GM12878 (cell line): Measurements from ENCODE around the gene TACSTD2. TPM values are rescaled to one million over a fixed set of nuclear protein-coding genes. Genes with fewer than 3 reads are reported as not detected.
A peak's percentile ranks its signal among the peaks of the same experiment; 100 is the strongest.

Source experiments
- ATAC-seq: fragments of 200-7000 bp; cut with Tn5 transposase; 3 replicates; pipeline ENCODE4 v1.9.1; 2020; ENCODE audit warnings: mild to moderate bottlenecking, moderate library complexity
- BruUV-seq: library from RNA; stranded (reverse); fragments of 400-500 nt; replicated peaks from 2 replicates; lab custom pipeline; 2021; lab: Mats Ljungman, UMichigan
- CTCF ChIA-PET: fragments of 300-600 bp; sonication (Branson Sonifier 250); formaldehyde crosslinking; extraction: SDS; loops from one replicate; lab custom pipeline; 2021; ENCODE audit warnings: inconsistent platforms; lab: Yijun Ruan, JAX
- POLR2A ChIA-PET: fragments of 350-600 bp; formaldehyde crosslinking; extraction: SDS; loops from one replicate; lab custom pipeline; 2021; ENCODE audit warnings: inconsistent platforms; lab: Charles Lee
- RAD21 ChIA-PET: fragments of 300-600 bp; sonication (Branson Sonifier 250); formaldehyde crosslinking; loops from one replicate; lab custom pipeline; 2023; ENCODE audit warnings: antibody characterized with exemption; ENCODE audit not compliant: unreplicated experiment; lab: Charles Lee
- SMC1A ChIA-PET: fragments of 300-600 bp; sonication (Branson Sonifier 250); formaldehyde crosslinking; loops from one replicate; lab custom pipeline; 2023; ENCODE audit not compliant: unreplicated experiment, uncharacterized antibody; lab: Charles Lee
- DNase-seq: peaks from one replicate; pipeline ENCODE4 v3.0.0-alpha.2; 2011; ENCODE audit warnings: low read depth, low spot score
- FAIRE-seq: peaks from 3 replicates; lab custom pipeline; 2011; peaks lifted over from hg19 to GRCh38; lab: Jason Lieb, UNC
- H2AFZ ChIP-seq: 2 replicates; pipeline ENCODE4 v1.6.0; 2011; ENCODE audit warnings: low read depth, low read length, control low read depth; ENCODE audit not compliant: control insufficient read depth
- H3K27ac ChIP-seq: 2 replicates; pipeline ENCODE4 v1.5.1; 2011; ENCODE audit warnings: control low read depth; ENCODE audit not compliant: control insufficient read depth, insufficient read depth
- H3K27me3 ChIP-seq, 2 experiments: replicated peaks in 1 of 2; 2 replicates each; pipeline versions ENCODE4 v1.6.0 to v1.6.1; 2011; ENCODE audit warnings: low read length in 1 of 2; ENCODE audit not compliant: control insufficient read depth in 2 of 2, insufficient read depth in 2 of 2
- H3K36me3 ChIP-seq, 2 experiments: 2 replicates each; pipeline ENCODE4 v1.5.1; 2011; ENCODE audit warnings: low read length in 1 of 2; ENCODE audit not compliant: control insufficient read depth in 2 of 2, insufficient read depth in 2 of 2
- H3K4me1 ChIP-seq: 2 replicates; pipeline ENCODE4 v1.6.1; 2011; ENCODE audit warnings: mild to moderate bottlenecking, low read length, moderate library complexity, mixed read lengths; ENCODE audit not compliant: control insufficient read depth, insufficient read depth
- H3K4me2 ChIP-seq: 2 replicates; pipeline ENCODE4 v1.6.0; 2011; ENCODE audit warnings: control low read depth; ENCODE audit not compliant: control insufficient read depth, insufficient read depth
- H3K4me3 ChIP-seq: fragments of 200-600 bp; sonication (generic); 2 replicates; pipeline ENCODE4 v1.5.1; 2016
- H3K79me2 ChIP-seq: 2 replicates; pipeline ENCODE4 v1.6.0; 2011; ENCODE audit warnings: low read length; ENCODE audit not compliant: control insufficient read depth, insufficient read depth
- H3K9ac ChIP-seq: 2 replicates; pipeline ENCODE4 v1.8.0; 2011; ENCODE audit warnings: low read length, control low read depth, mixed read lengths; ENCODE audit not compliant: control insufficient read depth, insufficient read depth
- H3K9me3 ChIP-seq: replicated peaks from 3 replicates; pipeline ENCODE4 v1.5.1; 2011; ENCODE audit warnings: mild to moderate bottlenecking, low read length; ENCODE audit not compliant: control insufficient read depth, insufficient read depth
- H4K20me1 ChIP-seq: 2 replicates; pipeline ENCODE4 v1.6.0; 2011; ENCODE audit not compliant: control insufficient read depth, insufficient read depth
- ATF7 ChIP-seq: fragments of 450-650 bp; IDR thresholded peaks from 2 replicates; pipeline ENCODE4 v1.6.1; 2016; ENCODE audit warnings: low read depth, mild to moderate bottlenecking
- CBX5 ChIP-seq: sonication (generic); IDR thresholded peaks from 2 replicates; pipeline ENCODE4 v1.6.1; 2016; ENCODE audit warnings: low read depth, moderate library complexity, mild to moderate bottlenecking, inconsistent platforms
- ESRRA ChIP-seq: IDR thresholded peaks from 2 replicates; pipeline ENCODE4 v1.6.1; 2012; ENCODE audit warnings: mild to moderate bottlenecking, low read length, improper control_type of control experiment
- GATAD2B ChIP-seq: fragments of 450-650 bp; conservative IDR thresholded peaks from 2 replicates; pipeline ENCODE4 v1.6.1; 2017; ENCODE audit warnings: low read depth, mild to moderate bottlenecking, moderate library complexity
- HDAC2 ChIP-seq: fragments of 200-600 bp; sonication (generic); IDR thresholded peaks from 2 replicates; pipeline ENCODE4 v1.6.1; 2017
- MEF2B ChIP-seq: fragments of 450-650 bp; IDR thresholded peaks from 2 replicates; pipeline ENCODE4 v1.6.1; 2018; ENCODE audit warnings: mild to moderate bottlenecking, moderate library complexity; ENCODE audit not compliant: partially characterized antibody, poor library complexity, severe bottlenecking
- RB1 ChIP-seq: fragments of 450-650 bp; formaldehyde crosslinking; IDR thresholded peaks from 2 replicates; pipeline ENCODE4 v1.6.1; 2017; ENCODE audit warnings: mild to moderate bottlenecking, borderline replicate concordance
- RUNX3 ChIP-seq: IDR thresholded peaks from 2 replicates; pipeline ENCODE4 v1.6.1; 2012; ENCODE audit warnings: low read length, inconsistent platforms
- STAT1 ChIP-seq: fragments of 450-650 bp; conservative IDR thresholded peaks from 2 replicates; pipeline ENCODE4 v1.6.1; 2014; ENCODE audit warnings: antibody characterized with exemption, mild to moderate bottlenecking
- TCF12 ChIP-seq: IDR thresholded peaks from 2 replicates; pipeline ENCODE4 v1.6.1; 2011; ENCODE audit warnings: low read depth, mild to moderate bottlenecking, low read length
- ZNF24 ChIP-seq: fragments of 450-650 bp; IDR thresholded peaks from 2 replicates; pipeline ENCODE4 v1.6.1; 2017; ENCODE audit warnings: antibody characterized with exemption, mild to moderate bottlenecking
- WGBS: methylation state at CpG from one replicate; pipeline ENCODE4 v1.1.6; 2016; ENCODE audit warnings: low lambda C conversion rate; ENCODE audit not compliant: insufficient replicate concordance, insufficient coverage; ENCODE audit errors: missing lambda C conversion rate; 5-methylcytosine and 5-hydroxymethylcytosine counted together
- in situ Hi-C: fragments of 300-500 bp; cut with MboI; formaldehyde crosslinking; loops from 9 replicates; pipeline ENCODE4 v1.14.3; 2018; ENCODE audit warnings: mixed read lengths
- intact Hi-C: fragments of 100-400 bp; cut with micrococcal nuclease; formaldehyde crosslinking; loops from one replicate; pipeline ENCODE4 v1.14.2; 2022; ENCODE audit not compliant: unreplicated experiment
- polyA plus RNA-seq, 11 experiments: library from polyadenylated mRNA; depleted of rRNA in 4 of 11; unstranded in 6 of 11; stranded (reverse) in 5 of 11; fragments of >200 nt; fragmentation: Nextera tagmentation in 4 of 11; fragmentation: Illumina TruSeq in 1 of 11; extraction: Ambion mirVana in 4 of 11; extraction: Trizol in 1 of 11; gene quantifications; 1 replicate in 1 of 11; 2 replicates in 10 of 11; pipeline versions ENCODE4 v1.2.1 to v1.2.3, GENCODE V29; 2011 to 2016; ENCODE audit warnings: inconsistent platforms in 2 of 11, missing spikeins in 2 of 11, low read depth in 1 of 11
- total RNA-seq, 4 experiments: library from RNA; depleted of rRNA in 3 of 4; stranded (reverse); fragments of >200 nt in 3 of 4; fragmentation: Illumina TruSeq in 1 of 4; extraction: Trizol in 1 of 4; gene quantifications; 2 replicates each; pipeline versions ENCODE4 v1.2.1 to v1.2.3, GENCODE V29; 2013 to 2021
- TF ChIP-seq, protein P1 (sequence below): IDR thresholded peaks from 2 replicates; pipeline ENCODE4 v1.6.1; 2012; ENCODE audit warnings: low read length, inconsistent platforms
- TF ChIP-seq, protein P2 (sequence below): fragments of 450-650 bp; formaldehyde crosslinking; IDR thresholded peaks from 2 replicates; pipeline ENCODE4 v1.4.0; 2022; ENCODE audit warnings: mild to moderate bottlenecking, moderate library complexity

Gene TACSTD2
- total and polyA plus RNA-seq, 10 of the 15 experiments (the other 5 are each of a cell fraction or from before 2014, with no cell fraction given), result 0.56 to 9.4 (median 3.7) TPM

DNA sequence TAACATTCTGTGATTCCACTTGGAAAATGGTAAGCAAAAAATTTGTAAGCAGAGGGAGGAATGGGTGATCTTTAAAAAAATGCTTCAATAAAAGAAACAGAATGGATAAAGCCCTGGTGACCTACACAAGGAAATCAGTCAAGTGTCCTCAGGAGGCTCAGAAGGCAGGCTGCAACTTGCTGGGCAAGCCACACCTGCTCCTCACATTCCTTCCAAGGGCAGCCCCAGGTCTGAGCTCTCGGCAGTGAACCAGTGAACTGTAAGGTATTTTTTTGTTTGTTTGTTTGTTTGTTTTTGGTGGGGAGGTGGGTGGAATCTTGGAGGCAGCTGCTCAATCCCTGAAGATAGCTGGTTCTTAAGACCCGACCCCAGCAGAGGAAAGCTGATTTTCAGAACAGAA, 4.4 kb downstream of the TACSTD2 start:
- Histone ChIP-seq H4K20me1 (no peaks in the 10 kb centered on the region), H3K27ac (peak overlapping the region; percentile 72), H2AFZ (no peak overlapping the region), H3K27me3 (no peaks in the 10 kb centered on the region), H3K4me2 (peak overlapping the region; percentile 78), H3K4me1 (peaks cover 38% of the 10 kb centered on the region), H3K36me3 (no peaks in the 10 kb centered on the region), H3K79me2 (no peaks in the 10 kb centered on the region), H3K9me3 (peaks cover 7% of the 10 kb centered on the region; the same call in 1 of the 3 replicates), H3K9ac (peak overlapping the region; percentile 13), H3K4me3 (peak overlapping the region; percentile 9; the same call in 1 of the 2 replicates)
- RAD21 ChIA-PET, result interaction anchor here (1.6 to 2.8 kb wide), 4 partner anchors 11 to 80 kb away, joined by 3 to 12 read pairs (median 6); partner anchors contain the start of gene OMA1
- SMC1A ChIA-PET, result interaction anchor here (0.8 to 3.9 kb wide), 15 partner anchors 11 to 467 kb away, joined by 3 to 17 read pairs (median 4); partner anchors contain the start of gene OMA1
- POLR2A ChIA-PET, result interaction anchor here (1.2 kb wide), 1 partner anchor 11 kb away, joined by 4 read pairs; no protein-coding TSS in a partner anchor
- BruUV-seq, result no TSS peak
- intact Hi-C loops (loop anchor here (1.0 kb wide), 3 partner anchors 12 to 80 kb away; partner anchors contain the start of gene OMA1), in situ Hi-C loops (loop anchor here (25.0 kb wide), 1 partner anchor 1735 kb away; no protein-coding TSS in a partner anchor)
- CTCF ChIA-PET, result interaction anchor here (1.0 to 3.5 kb wide), 5 partner anchors 25 to 465 kb away, joined by 3 to 21 read pairs (median 7); partner anchors contain the start of gene OMA1
- no peak for DNase-seq
- ATAC-seq, result no peak
- FAIRE-seq, result no peak
- TF ChIP-seq TCF12 (0 out of 2 replicates have a peak, but pooled peaks have one; percentile 10), RUNX3 (peak; percentile 28), HDAC2 (no peak)
- 21% methylated on average over 2 of the region's 2 CpGs for WGBS

DNA sequence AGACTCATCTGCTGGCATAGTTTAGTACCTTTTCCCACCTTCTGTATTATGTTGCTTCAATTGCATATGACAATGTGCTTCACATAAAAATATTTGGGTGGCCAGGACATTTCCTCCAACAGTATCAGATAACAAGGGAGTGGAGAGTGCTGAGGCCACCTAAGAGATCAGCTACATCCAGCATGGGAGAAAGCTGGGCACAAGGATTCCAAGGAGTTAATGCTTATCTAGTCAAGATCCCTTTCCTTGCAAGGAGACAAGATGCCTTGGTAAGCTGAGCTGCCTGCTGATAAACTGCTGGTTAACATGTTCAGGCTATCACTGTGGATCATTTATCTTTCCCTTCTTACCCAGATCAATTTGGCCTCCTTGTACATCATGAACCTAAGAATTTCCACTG, 5.4 kb downstream of the TACSTD2 start:
- Histone ChIP-seq H3K27me3 (no peaks in the 10 kb centered on the region), H3K9ac (no peak overlapping the region), H2AFZ (no peak overlapping the region), H3K27ac (no peak overlapping the region), H4K20me1 (no peaks in the 10 kb centered on the region), H3K36me3 (no peaks in the 10 kb centered on the region), H3K79me2 (no peaks in the 10 kb centered on the region), H3K4me1 (peaks cover 30% of the 10 kb centered on the region), H3K9me3 (peaks cover 5% of the 10 kb centered on the region; the same call in 1 of the 3 replicates), H3K4me2 (no peak overlapping the region), H3K4me3 (no peak overlapping the region)
- FAIRE-seq (no peak), ATAC-seq (no peak), DNase-seq (no peak)
- in situ Hi-C loops (loop anchor here (25.0 kb wide), 1 partner anchor 1734 kb away; no protein-coding TSS in a partner anchor), intact Hi-C loops (no loop called here)
- CTCF ChIA-PET, result interaction anchor here (1.7 to 3.5 kb wide), 3 partner anchors 24 to 80 kb away, joined by 7 to 21 read pairs (median 7); partner anchors contain the start of gene OMA1
- SMC1A ChIA-PET, result interaction anchor here (1.0 to 3.9 kb wide), 4 partner anchors 10 to 81 kb away, joined by 4 to 17 read pairs (median 6); no protein-coding TSS in a partner anchor
- POLR2A ChIA-PET, result no interaction called here
- RAD21 ChIA-PET, result interaction anchor here (2.3 to 2.8 kb wide), 3 partner anchors 25 to 81 kb away, joined by 5 to 12 read pairs (median 8); partner anchors contain the start of gene OMA1
- no TSS peak for BruUV-seq
- TF ChIP-seq, protein P1, sequence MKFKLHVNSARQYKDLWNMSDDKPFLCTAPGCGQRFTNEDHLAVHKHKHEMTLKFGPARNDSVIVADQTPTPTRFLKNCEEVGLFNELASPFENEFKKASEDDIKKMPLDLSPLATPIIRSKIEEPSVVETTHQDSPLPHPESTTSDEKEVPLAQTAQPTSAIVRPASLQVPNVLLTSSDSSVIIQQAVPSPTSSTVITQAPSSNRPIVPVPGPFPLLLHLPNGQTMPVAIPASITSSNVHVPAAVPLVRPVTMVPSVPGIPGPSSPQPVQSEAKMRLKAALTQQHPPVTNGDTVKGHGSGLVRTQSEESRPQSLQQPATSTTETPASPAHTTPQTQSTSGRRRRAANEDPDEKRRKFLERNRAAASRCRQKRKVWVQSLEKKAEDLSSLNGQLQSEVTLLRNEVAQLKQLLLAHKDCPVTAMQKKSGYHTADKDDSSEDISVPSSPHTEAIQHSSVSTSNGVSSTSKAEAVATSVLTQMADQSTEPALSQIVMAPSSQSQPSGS, result no peak
- TF ChIP-seq, protein P2, sequence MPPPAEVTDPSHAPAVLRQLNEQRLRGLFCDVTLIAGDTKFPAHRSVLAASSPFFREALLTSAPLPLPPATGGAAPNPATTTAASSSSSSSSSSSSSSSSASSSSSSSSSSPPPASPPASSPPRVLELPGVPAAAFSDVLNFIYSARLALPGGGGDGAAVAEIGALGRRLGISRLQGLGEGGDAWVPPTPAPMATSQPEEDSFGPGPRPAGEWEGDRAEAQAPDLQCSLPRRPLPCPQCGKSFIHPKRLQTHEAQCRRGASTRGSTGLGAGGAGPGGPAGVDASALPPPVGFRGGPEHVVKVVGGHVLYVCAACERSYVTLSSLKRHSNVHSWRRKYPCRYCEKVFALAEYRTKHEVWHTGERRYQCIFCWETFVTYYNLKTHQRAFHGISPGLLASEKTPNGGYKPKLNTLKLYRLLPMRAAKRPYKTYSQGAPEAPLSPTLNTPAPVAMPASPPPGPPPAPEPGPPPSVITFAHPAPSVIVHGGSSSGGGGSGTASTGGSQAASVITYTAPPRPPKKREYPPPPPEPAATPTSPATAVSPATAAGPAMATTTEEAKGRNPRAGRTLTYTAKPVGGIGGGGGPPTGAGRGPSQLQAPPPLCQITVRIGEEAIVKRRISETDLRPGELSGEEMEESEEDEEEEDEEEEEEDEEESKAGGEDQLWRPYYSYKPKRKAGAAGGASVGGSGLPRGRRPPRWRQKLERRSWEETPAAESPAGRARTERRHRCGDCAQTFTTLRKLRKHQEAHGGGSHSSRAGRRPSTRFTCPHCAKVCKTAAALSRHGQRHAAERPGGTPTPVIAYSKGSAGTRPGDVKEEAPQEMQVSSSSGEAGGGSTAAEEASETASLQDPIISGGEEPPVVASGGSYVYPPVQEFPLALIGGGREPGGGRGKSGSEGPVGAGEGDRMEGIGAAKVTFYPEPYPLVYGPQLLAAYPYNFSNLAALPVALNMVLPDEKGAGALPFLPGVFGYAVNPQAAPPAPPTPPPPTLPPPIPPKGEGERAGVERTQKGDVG (CRISPR knock-in tag), result no peak
- no peak for TF ChIP-seq MEF2B
- TF ChIP-seq ZNF24, result no peak
- TF ChIP-seq RB1, result no peak
- no peak for TF ChIP-seq CBX5
- TF ChIP-seq ESRRA, result no peak
- no peak for TF ChIP-seq ATF7
- no peak for TF ChIP-seq GATAD2B
- no peak for TF ChIP-seq STAT1
